GM18502 (cell line): ENCODE results near the gene SMURF1.
"Not testable (repeated sequence)": the region's sequence is repeated elsewhere in the genome, so short reads cannot be mapped to it uniquely, and the experiment has no call there.

Source experiments
- ATAC-seq: cut with Tn5 transposase; IDR thresholded peaks from one replicate; pipeline ENCODE4 v1.9.1; 2021; ENCODE audit warnings: mild to moderate bottlenecking; ENCODE audit not compliant: unreplicated experiment, poor library complexity

The SMURF1 gene

DNA sequence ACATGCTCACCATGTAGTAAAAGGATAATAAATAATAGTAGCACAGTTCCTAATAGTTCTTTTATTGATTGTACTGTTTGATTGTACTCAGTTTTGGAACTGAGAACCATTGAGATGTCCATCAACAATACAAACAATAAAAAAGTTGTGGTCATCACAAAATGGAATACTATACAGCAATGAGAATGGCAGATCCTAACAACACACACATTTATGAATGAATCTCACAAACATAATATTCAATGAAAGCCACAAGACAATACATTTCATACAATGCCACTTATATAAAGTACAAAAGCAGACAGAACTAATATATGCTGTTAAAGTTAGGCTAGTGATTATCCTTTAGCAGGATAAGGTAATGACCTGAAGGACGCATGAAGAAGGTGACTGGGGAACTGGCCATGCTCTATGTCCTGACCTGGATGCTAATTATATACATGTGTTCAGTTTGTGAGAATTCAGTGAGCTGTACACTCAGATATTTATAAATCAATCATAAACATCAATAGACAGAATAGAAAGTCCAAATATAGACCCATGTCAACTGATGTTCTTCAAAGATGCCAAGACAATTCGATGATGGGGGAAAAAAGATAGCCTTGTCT, 70.0 kb downstream of the SMURF1 start:
- ATAC-seq = no peak

- ATAC-seq = no peak
Measured at GRCh38 chr7:99072126-99072525, 71.8 kb downstream of the SMURF1 start.

DNA sequence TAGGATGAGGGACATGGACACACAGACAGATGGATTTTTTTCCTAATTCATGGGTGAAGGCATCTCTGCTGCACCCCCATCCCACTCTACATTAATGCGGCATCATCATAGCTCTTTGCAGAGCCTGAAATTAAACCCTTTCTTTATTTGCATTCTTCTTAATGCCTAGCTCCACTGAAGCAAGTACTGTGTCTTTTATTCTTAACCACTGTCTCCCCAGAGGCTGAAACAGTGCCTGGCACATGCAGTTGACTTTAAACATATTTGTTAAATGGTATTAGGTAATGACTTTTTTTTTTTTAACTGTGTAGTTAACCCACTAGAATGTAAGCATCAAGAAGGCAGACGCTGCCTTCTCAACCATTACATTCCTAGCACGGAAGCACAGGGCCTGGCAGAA, 73.5 kb downstream of the SMURF1 start:
- ATAC-seq = no peak

DNA sequence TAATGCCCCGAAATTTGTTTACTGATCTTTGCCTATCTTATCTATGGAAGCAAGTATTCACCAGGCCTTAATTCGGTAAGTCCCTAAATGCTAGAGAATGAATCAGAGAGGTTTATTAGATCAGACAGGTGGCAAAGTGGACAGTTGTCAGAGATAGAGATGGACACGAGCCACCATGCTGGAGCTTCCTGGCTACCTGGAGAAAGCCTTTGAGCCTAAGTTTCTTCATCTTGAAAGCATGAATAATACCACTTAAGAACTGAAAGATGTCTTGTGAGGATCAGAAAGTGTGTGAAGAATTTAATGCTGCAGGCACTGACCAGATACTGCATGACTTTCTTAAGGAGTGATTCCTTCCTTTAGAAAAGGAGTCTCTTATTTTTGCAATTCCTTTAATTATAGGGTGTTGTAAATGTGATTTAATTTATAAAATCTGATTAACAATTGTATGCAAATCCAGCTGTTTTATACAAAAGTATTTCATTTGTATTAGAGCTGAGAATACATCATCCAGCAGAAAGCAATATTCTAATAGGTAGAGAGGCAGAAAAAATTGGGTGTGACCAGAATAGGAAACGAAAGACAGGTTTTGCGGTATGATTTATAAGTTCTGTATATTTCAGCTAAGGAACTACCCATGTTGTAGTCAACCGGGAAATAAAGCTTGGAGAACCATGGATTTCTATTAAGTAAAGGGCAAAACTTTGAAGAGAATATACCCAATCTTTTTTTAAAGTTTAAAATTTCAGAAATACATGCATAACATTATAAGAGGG, 82.7 kb downstream of the SMURF1 start:
- ATAC-seq = no peak

DNA sequence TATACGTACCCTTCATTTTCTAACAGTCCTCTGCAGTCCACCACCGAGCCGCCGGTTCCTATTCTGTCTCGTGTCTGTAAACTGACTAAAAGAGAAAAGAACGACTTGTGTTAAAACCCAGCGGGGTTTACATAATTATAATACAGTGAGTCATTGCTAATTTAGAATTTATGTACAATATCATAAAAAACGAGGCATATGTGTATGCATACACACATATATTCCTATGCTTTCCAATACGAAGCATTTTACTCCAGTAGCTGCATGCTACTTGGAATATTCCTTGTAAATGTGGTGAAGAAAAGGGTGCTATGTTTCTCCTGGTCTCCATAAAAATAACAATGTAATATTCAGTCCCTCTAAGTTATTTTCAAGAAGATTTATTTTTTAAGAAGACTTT, 89.1 kb downstream of the SMURF1 start:
- ATAC-seq = no peak

- ATAC-seq = no peak
Measured at GRCh38 chr7:99050971-99051370, 92.9 kb downstream of the SMURF1 start.

GRCh38 chr7:99047526-99048077, 96.3 kb downstream of the SMURF1 start:
- ATAC-seq = no peak

DNA sequence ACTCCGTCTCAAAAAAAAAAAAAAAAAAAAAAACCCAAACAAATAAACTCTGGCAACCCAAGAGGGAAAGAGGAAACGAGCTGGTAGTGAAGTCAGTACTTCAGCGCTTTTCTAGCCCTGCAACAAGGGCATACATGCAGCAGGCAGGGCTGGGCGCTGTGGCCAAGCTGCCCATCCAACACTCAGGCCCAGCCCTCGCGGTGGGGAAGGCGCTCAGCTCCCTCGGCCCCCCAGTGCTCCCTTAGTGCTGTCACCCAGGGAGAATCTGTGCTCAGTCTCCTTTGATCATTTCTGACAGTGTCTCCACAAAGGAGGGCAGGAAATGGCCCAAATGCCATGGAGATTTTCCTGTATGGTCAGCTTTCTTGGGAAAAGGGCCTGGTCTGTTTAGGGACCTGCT, 97.2 kb downstream of the SMURF1 start:
- no peak for ATAC-seq

- not testable (repeated sequence) for ATAC-seq
Measured at GRCh38 chr7:99046262-99046661, 97.6 kb downstream of the SMURF1 start.

DNA sequence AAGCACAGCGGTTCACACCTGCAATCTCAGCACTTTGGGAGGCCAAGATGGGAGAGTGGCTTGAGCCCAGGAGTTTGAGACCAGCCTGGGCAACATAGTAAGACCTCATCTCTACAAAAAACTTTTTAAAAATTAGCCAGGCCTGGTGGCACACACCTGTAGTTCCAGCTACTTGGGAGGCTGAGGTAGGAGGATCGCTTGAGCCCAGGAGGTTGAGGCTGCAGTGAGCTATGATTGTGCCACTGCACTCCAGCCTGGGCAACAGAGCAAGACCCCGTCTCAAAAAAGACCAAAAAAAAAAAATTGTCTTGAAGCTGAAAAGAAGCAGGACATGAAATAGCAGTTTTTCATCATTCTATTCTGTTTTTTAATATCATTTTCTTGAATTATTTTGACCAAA, 99.0 kb downstream of the SMURF1 start:
- ATAC-seq = not testable (repeated sequence)

DNA sequence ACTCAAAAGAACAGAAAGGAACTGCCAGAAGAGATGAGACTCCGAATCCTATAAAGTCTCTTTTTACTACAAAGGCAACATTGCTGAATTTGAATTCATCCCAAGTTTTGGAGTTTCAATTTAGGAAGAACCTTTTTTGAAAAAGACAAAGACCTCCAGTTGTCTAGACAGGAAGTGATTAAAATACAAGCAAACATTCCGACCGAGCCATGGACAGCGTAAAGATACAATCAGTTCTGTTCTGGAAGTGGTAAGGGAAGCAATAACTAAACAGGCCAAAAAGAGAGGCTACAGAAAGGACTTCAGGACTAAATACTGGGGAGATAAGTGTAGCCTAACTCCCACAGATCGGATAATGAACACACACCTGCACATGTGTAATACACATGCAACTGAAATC, 101.0 kb downstream of the SMURF1 start:
- ATAC-seq = no peak

GRCh38 chr7:99041526-99041925, 102.4 kb downstream of the SMURF1 start:
- ATAC-seq = no peak

- no peak for ATAC-seq
Measured at GRCh38 chr7:99040104-99040958, 103.6 kb downstream of the SMURF1 start.

GRCh38 chr7:99039384-99039891, 104.5 kb downstream of the SMURF1 start:
- ATAC-seq = no peak

DNA sequence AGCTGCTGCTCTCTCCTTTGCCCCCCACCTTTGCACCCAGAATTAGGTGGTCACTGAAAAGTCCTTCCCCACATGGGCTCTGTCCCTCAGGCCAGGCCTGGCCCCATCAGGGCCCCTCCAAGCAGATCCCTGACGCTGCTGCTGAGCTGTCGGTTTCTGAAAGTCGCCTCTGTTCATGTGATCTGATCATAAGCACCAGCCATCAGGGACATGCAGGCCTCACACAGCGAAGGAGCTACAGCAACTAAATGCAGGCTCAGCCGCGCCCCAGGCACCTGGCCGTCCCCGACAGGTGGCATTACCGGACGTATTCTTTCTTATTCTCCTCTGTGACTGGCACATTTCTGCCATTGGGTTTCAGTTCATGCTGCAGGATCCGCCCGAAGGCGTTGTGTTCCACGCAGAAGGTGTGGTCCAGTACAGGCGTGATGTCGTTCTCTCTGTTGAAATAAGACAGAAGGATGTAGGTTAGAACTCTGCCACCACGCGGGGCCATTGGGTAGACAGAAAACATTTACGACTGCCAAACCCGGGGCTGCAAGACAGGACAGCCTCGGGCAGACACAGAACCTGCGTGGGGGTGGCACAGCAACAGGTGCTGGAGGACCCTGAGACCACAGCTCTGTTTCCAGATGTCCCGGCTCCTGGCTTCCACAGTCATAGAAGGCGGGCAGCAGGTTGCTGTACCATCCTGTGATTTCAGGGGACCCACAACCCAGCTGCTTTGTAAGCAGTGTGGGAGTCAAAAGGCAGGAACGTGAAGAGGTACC, 105.6 kb downstream of the SMURF1 start:
- no peak for ATAC-seq

DNA sequence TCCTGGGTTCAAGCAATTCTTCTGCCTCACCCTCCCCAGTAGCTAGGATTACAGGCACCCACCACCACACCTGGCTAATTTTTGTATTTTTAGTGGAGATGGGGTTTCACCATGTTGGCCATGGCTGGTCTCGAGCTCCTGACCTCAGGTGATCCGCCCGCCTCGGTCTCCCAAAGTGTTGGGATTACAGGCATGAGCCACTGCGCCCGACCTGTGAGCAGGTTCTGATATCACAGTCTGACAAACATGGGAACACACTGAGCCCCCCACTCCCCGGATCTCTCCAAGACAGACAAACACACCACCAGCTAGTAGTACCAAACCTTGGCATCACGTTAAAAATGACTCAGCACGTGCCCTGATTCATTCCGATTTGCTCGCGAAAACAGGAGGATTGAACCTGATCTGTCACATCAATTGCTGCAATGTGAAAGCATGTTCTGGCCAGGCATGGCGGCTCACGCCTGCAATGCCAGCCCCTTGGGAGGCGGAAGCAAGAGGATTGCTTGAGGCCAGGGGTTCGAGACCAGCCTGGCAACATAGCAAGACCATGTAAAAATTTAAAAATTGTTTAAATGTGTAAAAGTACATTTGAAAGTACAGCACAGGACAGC, 106.5 kb downstream of the SMURF1 start:
- no peak for ATAC-seq

DNA sequence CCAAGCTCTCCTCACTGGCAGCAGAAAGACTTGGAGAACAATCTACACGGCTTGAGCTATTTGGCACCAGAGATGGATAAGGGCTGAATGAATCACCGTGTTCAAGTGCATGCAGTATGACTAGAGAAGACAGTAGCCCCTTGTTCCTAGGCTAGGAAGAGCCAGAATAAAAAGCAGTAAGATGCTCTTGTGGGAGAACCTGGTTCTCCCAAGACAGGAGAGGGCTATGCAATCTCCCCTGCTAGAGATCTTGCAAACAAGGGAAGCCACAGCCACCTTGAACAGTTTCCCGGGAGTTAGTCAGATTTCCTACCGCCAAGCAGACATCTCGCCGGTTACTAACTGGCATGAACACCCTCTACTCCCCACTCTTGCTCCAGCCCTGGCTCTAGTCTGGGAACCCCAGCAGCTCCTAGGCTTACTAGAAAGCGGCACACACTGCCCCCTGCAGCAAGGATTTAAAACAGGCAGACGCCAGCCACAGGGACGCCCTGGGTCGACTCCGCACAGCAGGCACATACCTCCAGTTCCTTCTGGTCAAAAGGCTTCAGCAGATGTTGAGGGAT, 107.3 kb downstream of the SMURF1 start:
- ATAC-seq = no peak

DNA sequence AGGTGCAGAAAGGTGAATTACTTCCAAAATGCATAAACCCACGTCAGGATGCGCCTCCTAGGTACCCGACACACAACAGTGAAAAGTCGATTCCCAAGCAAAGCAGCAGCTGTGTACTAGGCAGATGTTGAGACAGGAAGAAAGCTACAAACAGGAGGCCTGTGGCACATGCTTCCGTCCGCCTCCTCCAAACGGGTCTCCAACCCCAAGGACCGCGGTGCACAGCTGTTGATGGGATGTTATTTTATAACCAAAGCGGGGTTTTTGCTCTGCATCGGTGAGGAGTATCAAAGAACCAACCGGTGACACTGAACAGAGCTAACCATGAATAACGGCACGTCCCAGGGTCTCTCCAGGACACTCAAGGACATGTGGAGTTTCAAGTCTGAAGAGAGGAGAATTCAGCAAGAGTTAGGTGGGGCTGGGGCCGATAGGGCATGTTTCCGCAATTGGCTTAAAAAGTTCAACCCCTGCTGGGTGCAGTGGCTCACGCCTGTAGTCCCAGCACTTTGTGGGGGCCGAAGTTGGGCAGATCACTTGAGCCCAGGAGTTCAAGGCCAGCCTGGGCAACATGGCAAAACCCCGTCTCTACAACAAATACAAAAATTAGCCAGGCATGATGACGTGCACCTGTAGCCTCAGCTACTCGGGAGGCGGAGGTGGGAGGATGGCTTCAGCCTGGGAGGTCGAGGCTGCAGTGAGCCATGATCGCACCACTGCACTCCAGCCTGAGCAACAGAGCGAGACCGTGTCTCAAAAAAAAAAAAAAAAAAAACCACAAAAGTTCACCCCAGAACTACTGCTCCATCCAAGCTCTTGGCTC, 108.0 kb downstream of the SMURF1 start:
- ATAC-seq = no peak
